ENCODE measurements around the gene STON1. TPM values are rescaled to one million over a fixed set of nuclear protein-coding genes. Genes with fewer than 3 reads are reported as not detected.

STON1 gene
- total and polyA plus RNA-seq, 2 of the 8 experiments (the other 6 are each of a cell fraction or from before 2014, with no cell fraction given) = 5.0 to 10.1 TPM

GRCh38 chr2:48543895-48544294 is 13.9 kb downstream of the STON1 start (continued):
- TF ChIP-seq, protein P1, sequence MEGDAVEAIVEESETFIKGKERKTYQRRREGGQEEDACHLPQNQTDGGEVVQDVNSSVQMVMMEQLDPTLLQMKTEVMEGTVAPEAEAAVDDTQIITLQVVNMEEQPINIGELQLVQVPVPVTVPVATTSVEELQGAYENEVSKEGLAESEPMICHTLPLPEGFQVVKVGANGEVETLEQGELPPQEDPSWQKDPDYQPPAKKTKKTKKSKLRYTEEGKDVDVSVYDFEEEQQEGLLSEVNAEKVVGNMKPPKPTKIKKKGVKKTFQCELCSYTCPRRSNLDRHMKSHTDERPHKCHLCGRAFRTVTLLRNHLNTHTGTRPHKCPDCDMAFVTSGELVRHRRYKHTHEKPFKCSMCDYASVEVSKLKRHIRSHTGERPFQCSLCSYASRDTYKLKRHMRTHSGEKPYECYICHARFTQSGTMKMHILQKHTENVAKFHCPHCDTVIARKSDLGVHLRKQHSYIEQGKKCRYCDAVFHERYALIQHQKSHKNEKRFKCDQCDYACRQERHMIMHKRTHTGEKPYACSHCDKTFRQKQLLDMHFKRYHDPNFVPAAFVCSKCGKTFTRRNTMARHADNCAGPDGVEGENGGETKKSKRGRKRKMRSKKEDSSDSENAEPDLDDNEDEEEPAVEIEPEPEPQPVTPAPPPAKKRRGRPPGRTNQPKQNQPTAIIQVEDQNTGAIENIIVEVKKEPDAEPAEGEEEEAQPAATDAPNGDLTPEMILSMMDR (IDR thresholded peaks at IDR 0.05; ENCODE audit: control extremely low read depth in 1 of 3, insufficient read depth in 1 of 3, low read depth in 1 of 3, low read length in 3 of 3) = no peak
- TF ChIP-seq CHD2 (IDR thresholded peaks at IDR 0.05; ENCODE audit: low read length) (no peak), EP300 (IDR thresholded peaks at IDR 0.05; ENCODE audit: borderline replicate concordance in 1 of 2, low read depth in 2 of 2, low read length in 2 of 2) (no peak)
